ENCODE results near the gene CLEC2L.
A peak's percentile ranks its signal among the peaks of the same experiment; 100 is the strongest.

CLEC2L gene

GRCh38 chr7:139576179-139576973, 52.9 kb downstream of the CLEC2L start:
- DNase-seq = no peak

GRCh38 chr7:139580435-139580834, 57.0 kb downstream of the CLEC2L start:
- DNase-seq = no peak

GRCh38 chr7:139582130-139582650, 58.7 kb downstream of the CLEC2L start:
- no peak for DNase-seq

GRCh38 chr7:139582671-139583155, 59.2 kb downstream of the CLEC2L start:
- no peak for DNase-seq

GRCh38 chr7:139583826-139584553, 60.5 kb downstream of the CLEC2L start:
- DNase-seq = no peak

GRCh38 chr7:139585042-139585441, 61.6 kb downstream of the CLEC2L start:
- DNase-seq = no peak

- no peak for DNase-seq
Observed at GRCh38 chr7:139586286-139586685, 62.8 kb downstream of the CLEC2L start.

GRCh38 chr7:139587535-139587934, 64.0 kb downstream of the CLEC2L start:
- DNase-seq = no peak

GRCh38 chr7:139588632-139589031, 65.1 kb downstream of the CLEC2L start:
- peak; percentile 42 for DNase-seq

GRCh38 chr7:139589474-139589873, 66.0 kb downstream of the CLEC2L start:
- DNase-seq = no peak

GRCh38 chr7:139591550-139592195, 68.2 kb downstream of the CLEC2L start:
- DNase-seq = no peak

GRCh38 chr7:139592801-139593461, 69.4 kb downstream of the CLEC2L start:
- DNase-seq = no peak

GRCh38 chr7:139594090-139594489, 70.6 kb downstream of the CLEC2L start:
- DNase-seq = no peak

All from femur (tissue), 1 donor.